Ureter (tissue), 1 donor: ENCODE measurements around the gene SP8. TPM values are rescaled to one million over a fixed set of nuclear protein-coding genes. Genes with fewer than 3 reads are reported as not detected.
"Not testable (repeated sequence)": the region's sequence is repeated elsewhere in the genome, so short reads cannot be mapped to it uniquely, and the experiment has no call there.

Source experiments
- DNase-seq: peaks from one replicate; pipeline ENCODE4 v3.0.0-alpha.2; 2020; ENCODE audit warnings: low spot score
- total RNA-seq: library from RNA; stranded (reverse); gene quantifications from one replicate; pipeline ENCODE4 v1.2.4, GENCODE V29; 2023
- donor health status: DM: yes; HTN: yes; CAD: no.

Gene SP8
- not detected for total RNA-seq

DNA sequence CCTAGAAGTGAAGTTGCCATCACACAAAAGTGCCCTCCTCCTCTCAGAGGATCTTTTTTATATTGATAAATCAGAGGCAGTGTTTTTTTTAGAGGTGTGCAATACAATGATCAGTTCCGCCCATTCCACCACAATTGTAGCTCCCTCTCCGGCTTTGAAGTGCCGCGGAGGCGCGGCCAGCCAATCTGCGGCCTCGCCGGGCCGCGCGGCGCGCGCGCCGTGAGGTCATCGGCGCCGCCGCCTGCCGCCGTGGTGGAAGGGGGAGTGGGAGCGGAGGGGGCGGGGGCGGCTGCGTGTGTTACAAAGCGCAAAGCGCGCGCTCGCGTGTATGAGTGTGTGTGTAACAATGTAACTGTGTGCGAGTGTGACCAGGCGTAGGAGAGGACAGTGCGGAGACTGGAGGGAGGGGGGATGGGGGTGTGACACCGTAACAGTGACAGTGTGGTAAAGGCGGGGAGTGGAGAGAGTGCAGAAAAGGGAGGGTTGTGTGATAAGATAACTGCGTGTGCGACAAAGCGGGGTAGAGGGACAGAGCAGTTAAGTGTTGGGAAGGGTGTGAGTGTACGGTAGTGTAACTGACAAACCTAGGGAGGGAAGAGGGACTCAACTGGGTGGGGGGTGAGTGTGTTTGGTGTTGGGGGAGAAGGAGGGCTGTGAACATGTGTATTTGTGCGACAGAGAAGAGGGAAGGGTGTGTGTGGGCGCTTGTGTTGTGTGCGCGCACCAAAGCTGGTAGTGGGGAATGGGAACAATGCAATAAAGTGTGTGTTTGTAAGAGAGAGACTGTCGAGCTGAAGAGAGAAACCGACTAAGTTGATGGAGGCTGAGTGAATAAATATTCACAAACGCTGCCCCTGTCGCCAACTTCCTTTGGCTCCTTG, at the start of gene SP8:
SP8 (minus strand) TSS at position 108 of the 881 bp plus-strand sequence; CDS start at position 20, 88 bp downstream.
- DNase-seq: no peak

- not testable (repeated sequence) for DNase-seq
These were observed 49.7 kb upstream of the SP8 start for GRCh38 chr7:20836424-20836823.

DNA sequence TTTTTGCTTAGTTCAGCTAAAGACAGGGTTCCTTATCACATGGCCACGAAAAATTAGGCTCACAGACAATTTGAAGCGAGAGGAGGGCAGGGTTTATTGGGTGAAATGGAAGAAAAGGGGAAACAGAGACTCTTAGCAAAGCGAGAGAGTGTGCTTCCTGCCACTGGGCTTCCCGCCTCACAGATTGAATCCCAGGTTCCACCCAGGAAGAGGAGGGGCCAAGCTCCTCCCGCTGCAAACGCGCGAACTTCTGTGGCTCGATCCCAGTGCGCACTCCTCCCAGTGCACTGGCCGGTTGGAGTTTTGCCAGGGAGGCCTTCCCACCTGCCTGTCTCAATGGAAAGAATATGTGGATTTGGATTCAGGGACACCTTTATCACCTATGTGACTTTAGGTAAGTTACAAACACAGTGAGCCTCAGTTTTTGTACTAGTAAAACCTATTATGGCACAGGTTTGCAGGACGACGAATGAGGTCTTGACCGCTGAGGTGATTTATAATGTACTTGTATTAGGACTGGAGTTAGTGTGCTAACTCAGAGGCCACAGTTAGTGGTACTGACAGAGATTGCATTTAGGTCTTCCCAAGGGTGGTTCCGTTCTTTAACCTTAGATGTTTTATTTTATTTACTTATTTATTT, 48.5 kb upstream of the SP8 start:
- DNase-seq: no peak

GRCh38 chr7:20834656-20835055, 48.0 kb upstream of the SP8 start:
- no peak for DNase-seq

- DNase-seq: no peak
These were observed 45.3 kb upstream of the SP8 start for GRCh38 chr7:20831956-20832355.

- no peak for DNase-seq
These were observed 44.8 kb upstream of the SP8 start for GRCh38 chr7:20831451-20831850.

GRCh38 chr7:20828947-20829346, 42.3 kb upstream of the SP8 start:
- no peak for DNase-seq

DNA sequence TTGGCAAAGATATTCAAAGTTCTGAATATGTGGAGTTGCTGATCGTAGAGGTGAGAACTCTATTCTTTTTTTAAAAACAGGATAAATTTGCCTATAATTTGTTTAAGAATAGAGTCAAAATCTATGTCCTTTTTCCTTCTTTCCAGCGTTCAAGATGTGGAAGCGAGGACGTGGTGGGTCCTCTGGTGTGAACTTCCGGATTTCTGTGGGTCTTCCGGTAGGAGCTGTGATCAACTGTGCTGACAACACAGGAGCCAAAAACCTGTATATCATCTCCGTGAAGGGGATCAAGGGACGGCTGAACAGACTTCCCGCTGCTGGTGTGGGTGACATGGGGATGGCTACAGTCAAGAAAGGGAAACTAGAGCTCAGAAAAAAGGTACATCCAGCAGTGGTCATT, 40.5 kb upstream of the SP8 start:
- no peak for DNase-seq

GRCh38 chr7:20826243-20826642, 39.6 kb upstream of the SP8 start:
- no peak for DNase-seq

DNA sequence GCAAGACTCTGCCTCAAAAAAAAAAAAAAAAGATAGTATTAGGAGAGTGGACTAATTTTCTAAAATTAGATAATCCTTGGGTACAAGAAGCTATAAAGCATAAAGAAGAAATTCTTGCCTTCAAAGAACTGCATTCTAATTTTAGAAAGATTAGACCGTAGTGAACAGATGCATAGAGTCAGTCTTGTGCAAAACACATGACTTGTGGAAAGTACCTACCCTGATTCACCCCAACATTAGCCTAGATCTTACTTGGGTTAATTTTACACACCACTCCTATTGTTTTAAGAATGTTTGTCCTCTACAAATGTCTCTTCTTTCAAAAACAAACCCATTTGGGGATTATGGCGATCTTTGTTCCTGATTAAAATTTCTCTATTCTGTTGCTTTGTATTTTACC, 38.9 kb upstream of the SP8 start:
- no peak for DNase-seq

- DNase-seq: not testable (repeated sequence)
These were observed 34.7 kb upstream of the SP8 start for GRCh38 chr7:20821390-20821789.

DNA sequence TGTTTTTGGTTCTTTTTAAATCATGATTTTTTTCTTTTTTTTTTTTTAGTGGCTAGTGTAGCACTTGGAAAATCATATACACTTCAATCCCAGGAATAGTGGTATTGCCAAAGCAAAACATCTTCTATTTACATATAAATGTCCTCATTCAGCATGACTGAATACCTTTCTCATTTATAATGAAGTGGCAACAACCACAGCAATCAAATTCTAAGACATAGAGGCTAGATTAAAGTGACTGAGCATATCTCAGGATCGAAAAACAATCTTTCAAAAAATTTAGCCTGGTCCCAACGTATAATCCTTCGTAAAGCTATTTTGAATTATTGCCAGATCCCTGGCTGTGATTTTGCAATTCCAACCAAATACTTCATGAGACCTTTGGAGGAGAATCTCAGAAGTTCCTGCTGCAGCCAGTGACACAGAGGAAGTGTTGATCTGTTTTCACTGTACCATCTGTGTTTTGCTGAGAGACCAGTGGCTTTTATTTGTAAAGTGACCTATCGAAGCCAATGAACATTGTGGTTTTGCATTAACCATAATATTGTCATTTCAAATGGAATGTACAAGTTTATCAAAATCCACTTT, 29.8 kb upstream of the SP8 start:
- no peak for DNase-seq

- no peak for DNase-seq
These were observed 17.7 kb upstream of the SP8 start for GRCh38 chr7:20804345-20804744.

GRCh38 chr7:20799566-20800366, 13.1 kb upstream of the SP8 start:
- DNase-seq: no peak

- no peak for DNase-seq
These were observed 12.0 kb upstream of the SP8 start for GRCh38 chr7:20798694-20799121.

GRCh38 chr7:20798081-20798693, 11.5 kb upstream of the SP8 start:
- no peak for DNase-seq

DNA sequence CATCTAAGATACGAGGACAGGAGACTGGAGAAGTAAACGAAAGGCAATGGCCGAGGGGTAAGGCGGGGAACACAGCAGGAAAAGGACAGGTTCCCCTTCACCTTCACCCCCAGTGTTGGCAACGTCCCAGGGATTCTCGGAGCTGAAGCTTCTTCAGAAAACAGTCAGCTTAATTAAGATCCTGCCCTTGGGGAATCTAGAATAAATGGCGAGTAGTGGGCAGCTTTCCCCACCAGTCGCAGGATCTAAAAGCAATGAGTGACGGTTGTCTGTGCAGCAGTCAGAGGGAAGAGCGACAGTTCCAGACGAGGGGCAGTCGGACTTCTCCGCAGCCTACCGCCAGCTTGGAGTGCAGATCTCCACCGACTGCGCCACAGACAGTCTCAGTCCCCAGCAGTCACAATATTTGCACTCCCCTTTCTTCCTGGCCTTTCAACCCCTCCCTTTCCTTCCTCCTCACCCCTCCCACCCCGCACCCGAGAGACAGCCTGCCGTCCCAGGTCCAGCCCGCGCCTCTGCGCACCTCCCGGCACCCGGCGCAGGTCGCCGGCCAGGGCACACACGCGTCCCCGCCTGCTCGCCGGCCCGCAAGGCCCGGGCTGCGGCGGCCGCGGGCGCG, 10.9 kb upstream of the SP8 start:
- DNase-seq: no peak

- no peak for DNase-seq
These were observed 10.4 kb upstream of the SP8 start for GRCh38 chr7:20797042-20797461.

DNA sequence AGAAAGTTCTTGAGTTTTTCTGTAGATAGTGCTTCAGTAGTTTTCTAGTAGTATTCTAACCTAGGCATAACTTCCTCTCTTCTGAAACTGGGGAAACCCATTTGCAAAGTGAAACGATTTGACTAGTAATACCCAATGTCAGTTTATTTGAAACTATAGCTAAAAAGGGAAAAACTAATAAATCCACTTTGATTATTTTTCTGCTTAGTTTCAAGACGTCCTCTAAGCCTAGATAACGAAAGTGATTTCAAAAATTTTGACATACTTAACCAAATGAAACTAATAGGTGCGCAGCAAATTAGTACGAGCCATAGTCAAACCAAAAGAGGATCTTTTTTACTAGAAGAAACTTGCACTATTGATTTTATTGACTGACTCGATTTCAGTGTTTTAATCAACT, 9.8 kb upstream of the SP8 start:
- DNase-seq: no peak

DNA sequence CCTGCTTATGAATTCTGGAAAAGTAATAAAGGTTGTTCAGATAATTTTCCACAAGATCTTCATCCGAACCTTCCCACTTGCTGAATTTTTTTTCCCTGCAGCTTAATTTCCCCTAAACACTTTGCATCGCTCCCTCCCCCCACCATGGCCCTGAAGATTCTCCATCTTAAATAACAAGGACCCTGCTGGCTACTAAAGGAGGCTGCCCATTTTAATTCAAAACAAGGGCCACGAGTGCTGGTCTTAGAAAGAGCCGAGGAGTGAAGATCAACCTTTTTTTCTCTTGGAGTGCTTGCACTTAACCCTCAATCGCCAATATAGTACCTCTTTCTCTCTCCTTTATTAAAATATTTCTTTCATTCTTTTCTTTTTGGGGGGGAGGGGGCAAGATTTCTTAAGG, 9.2 kb upstream of the SP8 start:
- DNase-seq: no peak

- no peak for DNase-seq
These were observed 8.7 kb upstream of the SP8 start for GRCh38 chr7:20795361-20795760.
